ENCODE measurements around the gene ITPKA. TPM values are rescaled to one million over a fixed set of nuclear protein-coding genes. Genes with fewer than 3 reads are reported as not detected.
"Not testable (repeated sequence)": the region's sequence is repeated elsewhere in the genome, so short reads cannot be mapped to it uniquely, and the experiment has no call there.

Gene ITPKA
- 3.3 and 3.8 TPM in 2 replicates for total RNA-seq

DNA sequence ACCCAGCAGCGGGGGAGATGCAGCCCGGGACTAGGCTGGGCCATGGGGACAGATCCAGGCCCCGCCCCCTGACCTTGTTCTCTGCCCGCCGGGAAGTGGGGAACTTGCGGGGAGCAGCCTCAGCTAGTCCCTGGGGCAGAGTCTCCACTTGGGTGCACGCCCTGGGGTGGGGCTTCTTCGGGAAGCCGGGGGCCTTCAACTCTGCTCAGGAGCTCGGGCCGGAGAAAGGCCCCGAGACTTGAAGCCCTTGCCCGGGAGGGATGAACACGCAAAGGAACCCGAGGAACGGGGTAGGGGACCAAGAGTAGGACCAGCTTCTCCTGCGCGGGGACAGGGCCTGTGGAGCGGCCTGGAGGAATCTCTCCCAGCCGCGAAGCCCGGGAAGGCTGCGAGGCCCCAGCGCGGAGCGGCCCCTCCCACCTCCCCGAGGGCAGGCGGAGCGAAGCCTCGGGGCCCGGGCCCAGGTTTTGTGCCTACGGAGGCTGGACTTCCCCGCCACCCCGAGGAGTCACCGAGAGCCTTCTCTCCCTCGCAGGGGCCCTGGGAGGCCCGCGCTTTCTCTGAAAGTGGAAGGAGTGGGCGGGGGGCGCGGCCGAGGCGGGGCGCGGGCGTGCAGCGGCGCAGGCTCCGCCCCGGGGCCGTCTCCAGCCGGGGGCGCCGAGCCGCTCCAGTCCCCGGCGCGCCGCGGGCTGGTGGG lies at the start of gene ITPKA:
Gene ITPKA (plus strand): TSS at position 670 of the 697 bp plus-strand sequence. CDS start 54 bp downstream, outside the sequence.
- peak within 1 kb of the TSS; percentile 75 for H3K4me3 Mint-ChIP-seq
- intact Hi-C loops (cut with micrococcal nuclease): loop anchor here (1.0 to 5.0 kb wide), 7 partner anchors 9 to 1001 kb away; partner anchors contain the start of genes EHD4 and JMJD7
- peaks cover 30% of the 10 kb centered on the region for H3K27me3 Mint-ChIP-seq
- H3K9me3 Mint-ChIP-seq: peaks cover 4% of the 10 kb centered on the region
- peak within 1 kb of the TSS; percentile 84 for H3K27ac Mint-ChIP-seq
- peak; percentile 95 for DNase-seq
- H3K4me1 Mint-ChIP-seq: peaks cover 36% of the 10 kb centered on the region
- no peaks in the 10 kb centered on the region for H3K36me3 Mint-ChIP-seq (ENCODE audit: low read depth)

DNA sequence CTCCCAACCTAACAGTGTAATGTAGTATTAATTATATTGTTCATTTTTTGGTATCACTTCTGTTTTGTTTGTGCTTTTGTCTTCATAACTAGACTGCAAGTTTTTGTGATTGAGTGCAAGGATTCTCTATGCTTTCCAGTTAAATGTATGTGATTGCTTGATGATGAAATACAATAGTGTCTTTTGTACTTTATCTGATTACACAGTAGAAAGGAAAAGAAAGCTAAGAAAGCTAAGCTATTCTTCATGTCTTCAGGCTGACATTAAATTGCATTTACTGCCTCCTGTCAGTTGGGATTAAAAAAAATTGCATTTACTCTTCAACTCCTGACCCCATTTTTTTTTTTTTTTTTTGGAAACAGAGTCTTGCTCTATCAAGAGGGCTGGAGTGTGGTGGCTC lies 48.3 kb upstream of the ITPKA start:
- peaks cover 24% of the 10 kb centered on the region for H3K36me3 Mint-ChIP-seq (ENCODE audit: low read depth)
- H3K27ac Mint-ChIP-seq: no peak overlapping the region
- no peak for DNase-seq
- intact Hi-C loops (cut with micrococcal nuclease): no loop called here
- H3K27me3 Mint-ChIP-seq: no peaks in the 10 kb centered on the region
- no peak overlapping the region for H3K4me3 Mint-ChIP-seq
- peaks cover 13% of the 10 kb centered on the region for H3K4me1 Mint-ChIP-seq
- no peaks in the 10 kb centered on the region for H3K9me3 Mint-ChIP-seq

DNA sequence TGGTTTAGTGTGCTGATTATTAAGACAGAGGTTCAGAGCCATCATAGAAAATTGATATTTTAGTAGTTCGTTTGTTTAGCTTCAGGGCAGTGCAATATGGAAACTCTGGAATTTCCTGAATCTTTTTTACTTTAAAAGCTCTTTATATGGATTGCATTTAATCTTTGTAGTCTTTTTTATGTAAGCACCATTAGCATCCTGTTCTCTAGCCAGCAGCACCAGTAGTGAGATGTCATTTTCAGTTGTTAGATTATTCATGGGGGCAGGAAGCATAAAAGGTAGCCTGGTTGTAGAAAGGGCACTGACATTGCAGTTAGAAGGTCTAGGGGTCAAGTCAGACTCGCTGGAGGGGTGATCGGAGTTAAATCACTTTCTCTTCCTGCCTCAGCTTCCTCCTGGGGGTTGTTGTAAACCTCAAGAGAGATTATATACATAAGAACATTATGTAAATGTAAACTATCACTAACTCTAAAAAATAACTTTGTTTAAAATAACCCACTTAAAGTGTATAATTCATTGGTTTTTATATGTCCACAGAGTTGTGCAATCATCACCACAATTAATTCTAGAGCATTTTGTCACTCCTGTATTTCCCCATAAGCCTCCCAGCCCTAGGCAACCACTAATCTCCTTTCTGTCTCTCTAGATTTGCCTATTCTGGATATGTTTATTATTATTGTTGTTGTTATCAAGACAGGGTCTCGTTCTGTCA lies 31.4 kb upstream of the ITPKA start:
- peaks cover 3% of the 10 kb centered on the region for H3K4me1 Mint-ChIP-seq
- H3K9me3 Mint-ChIP-seq: no peaks in the 10 kb centered on the region
- H3K27ac Mint-ChIP-seq: no peak overlapping the region
- H3K27me3 Mint-ChIP-seq: no peaks in the 10 kb centered on the region
- no peak for DNase-seq
- intact Hi-C loops (cut with micrococcal nuclease): no loop called here
- H3K36me3 Mint-ChIP-seq (ENCODE audit: low read depth): peaks cover 40% of the 10 kb centered on the region
- H3K4me3 Mint-ChIP-seq: no peak overlapping the region

DNA sequence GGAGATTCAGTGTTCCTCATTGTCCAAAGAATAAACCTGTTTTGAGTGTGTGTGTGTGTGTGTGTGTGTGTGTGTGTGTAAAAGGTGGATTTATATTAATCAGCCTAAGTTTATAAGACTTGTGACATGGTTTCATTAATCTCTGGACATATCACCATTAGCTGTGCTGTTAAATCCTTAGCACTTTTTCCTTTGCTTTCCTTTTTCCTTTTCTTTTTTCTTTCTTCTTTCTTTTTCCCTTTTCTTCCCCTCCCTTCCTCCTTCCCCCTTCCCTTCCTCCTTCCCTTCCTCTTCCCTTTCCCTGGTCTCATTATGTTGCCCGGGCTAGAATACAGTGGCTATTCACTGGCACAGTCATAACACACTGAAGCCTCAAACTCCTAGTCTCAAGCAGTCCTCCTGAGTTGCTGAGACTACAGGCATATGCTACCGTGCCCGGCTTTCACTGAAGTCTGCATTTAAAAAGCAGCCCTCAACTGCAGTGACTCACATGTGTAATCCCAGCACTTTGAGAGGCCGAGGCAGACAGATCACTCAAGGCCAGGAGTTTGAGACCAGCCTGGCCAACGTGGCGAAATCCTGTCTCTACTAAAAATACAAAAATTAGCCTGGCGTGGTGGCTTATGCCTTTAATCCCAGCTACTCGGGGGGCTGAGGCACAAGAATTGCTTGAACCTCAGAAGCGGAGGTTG lies 28.6 kb upstream of the ITPKA start:
- H3K4me3 Mint-ChIP-seq: no peak overlapping the region
- peaks cover 6% of the 10 kb centered on the region for H3K4me1 Mint-ChIP-seq
- no peak for DNase-seq
- H3K27ac Mint-ChIP-seq: no peak overlapping the region
- intact Hi-C loops (cut with micrococcal nuclease): loop anchor here (5.0 kb wide), 1 partner anchor 37 kb away; no protein-coding TSS in a partner anchor
- peaks cover 41% of the 10 kb centered on the region for H3K36me3 Mint-ChIP-seq (ENCODE audit: low read depth)
- H3K27me3 Mint-ChIP-seq: no peaks in the 10 kb centered on the region
- H3K9me3 Mint-ChIP-seq: no peaks in the 10 kb centered on the region

DNA sequence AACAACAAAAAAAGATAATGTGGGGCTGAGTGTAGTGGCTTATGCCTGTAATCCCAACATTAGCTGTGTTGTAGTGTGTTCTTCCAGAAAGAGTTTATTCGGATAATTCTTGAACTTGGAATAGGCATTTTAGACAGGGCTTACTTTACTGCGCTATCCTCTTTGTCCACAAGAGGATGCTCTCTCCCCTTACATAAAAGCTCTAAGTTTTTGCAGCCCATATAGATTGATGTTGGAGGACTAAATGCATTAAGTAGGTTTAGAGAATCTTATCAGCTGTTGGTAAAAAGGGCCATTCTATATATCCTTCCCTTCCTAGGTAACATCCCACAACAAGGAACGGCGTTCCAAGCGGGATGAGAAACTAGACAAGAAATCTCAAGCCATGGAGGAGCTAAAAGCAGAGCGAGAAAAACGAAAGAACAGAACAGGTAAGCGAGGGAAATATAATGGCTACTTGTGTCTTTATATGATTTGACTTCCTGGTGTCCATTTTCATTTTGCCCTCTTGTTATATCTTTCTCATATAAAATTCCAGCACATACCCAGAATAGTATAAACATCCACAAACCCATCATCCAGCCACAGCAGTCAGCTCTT lies 27.8 kb upstream of the ITPKA start:
- no peak overlapping the region for H3K27ac Mint-ChIP-seq
- H3K4me3 Mint-ChIP-seq: no peak overlapping the region
- peak; percentile 83 for DNase-seq
- peaks cover 46% of the 10 kb centered on the region for H3K36me3 Mint-ChIP-seq (ENCODE audit: low read depth)
- no peaks in the 10 kb centered on the region for H3K27me3 Mint-ChIP-seq
- no peaks in the 10 kb centered on the region for H3K9me3 Mint-ChIP-seq
- intact Hi-C loops (cut with micrococcal nuclease): loop anchor here (1.0 to 5.0 kb wide), 2 partner anchors 36 to 345 kb away; no protein-coding TSS in a partner anchor
- peaks cover 6% of the 10 kb centered on the region for H3K4me1 Mint-ChIP-seq

DNA sequence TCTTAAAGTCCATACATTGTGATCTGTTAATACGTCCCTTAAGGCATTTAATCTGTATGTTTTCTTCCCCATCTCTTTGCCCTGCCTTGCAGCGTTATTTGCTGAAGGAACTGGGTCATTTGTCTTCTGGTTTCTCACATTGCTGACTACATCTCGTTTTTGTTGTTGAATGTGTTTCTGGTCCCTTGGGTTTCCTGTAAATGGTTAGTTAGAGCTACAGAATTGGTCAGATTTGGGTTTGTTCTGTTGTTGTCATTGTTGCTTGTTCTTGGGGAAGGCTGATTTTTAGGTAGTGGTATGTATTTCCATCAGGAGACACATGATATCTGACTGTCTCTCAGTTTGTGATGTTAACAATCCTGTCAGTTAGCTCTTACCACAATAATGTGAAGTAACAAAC lies 27.0 kb upstream of the ITPKA start:
- intact Hi-C loops (cut with micrococcal nuclease): loop anchor here (1.0 to 5.0 kb wide), 2 partner anchors 36 to 345 kb away; no protein-coding TSS in a partner anchor
- H3K27me3 Mint-ChIP-seq: no peaks in the 10 kb centered on the region
- H3K27ac Mint-ChIP-seq: no peak overlapping the region
- H3K36me3 Mint-ChIP-seq (ENCODE audit: low read depth): peaks cover 52% of the 10 kb centered on the region
- no peak overlapping the region for H3K4me3 Mint-ChIP-seq
- DNase-seq: no peak
- H3K9me3 Mint-ChIP-seq: no peaks in the 10 kb centered on the region
- H3K4me1 Mint-ChIP-seq: peaks cover 6% of the 10 kb centered on the region

DNA sequence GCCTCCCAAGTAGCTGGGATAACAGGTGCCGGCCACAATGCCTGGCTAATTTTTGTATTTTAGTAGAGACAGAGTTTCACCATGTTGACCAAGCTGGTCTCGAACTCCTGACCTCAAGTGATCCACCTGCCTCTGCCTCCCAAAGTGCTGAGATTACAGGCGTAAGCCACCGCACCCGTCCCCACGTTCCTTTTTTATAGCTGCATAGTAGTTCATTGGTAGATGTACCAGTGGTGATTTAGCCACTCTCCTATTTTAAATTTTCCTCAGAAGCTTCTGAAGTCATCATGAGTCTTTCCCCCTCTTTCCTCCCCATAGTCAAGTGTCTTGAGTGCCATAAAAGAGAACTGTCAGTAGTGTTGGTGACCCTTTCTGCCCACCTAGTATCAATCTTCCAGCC lies 24.0 kb upstream of the ITPKA start:
- not testable (repeated sequence) for H3K27me3 Mint-ChIP-seq, H3K4me1 Mint-ChIP-seq, DNase-seq, H3K4me3 Mint-ChIP-seq, H3K9me3 Mint-ChIP-seq
- H3K27ac Mint-ChIP-seq: peak overlapping the region; percentile 37
- intact Hi-C loops (cut with micrococcal nuclease): loop anchor here (5.0 kb wide), 1 partner anchor 33 kb away; no protein-coding TSS in a partner anchor
- peaks cover 55% of the 10 kb centered on the region for H3K36me3 Mint-ChIP-seq (ENCODE audit: low read depth)

DNA sequence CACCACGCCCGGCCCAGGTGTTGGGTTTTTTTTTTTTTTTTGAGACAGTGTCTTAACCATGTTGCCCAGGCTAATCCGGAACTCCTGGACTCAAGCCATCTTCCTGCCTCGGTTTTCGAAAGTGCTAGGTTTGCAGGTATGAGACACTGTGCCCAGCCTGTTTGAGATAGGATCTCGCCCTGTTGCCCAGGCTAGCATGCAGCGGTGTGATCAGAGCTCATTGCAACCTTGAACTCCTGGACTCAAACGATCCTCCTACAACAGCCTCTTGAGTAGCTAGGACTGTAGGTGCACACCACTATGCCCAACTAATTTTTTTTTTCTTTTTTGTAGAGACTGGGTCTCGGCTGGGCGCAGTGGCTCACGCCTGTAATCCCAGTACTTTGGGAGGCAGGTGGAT lies 20.3 kb upstream of the ITPKA start:
- intact Hi-C loops (cut with micrococcal nuclease): no loop called here
- H3K9me3 Mint-ChIP-seq: no peaks in the 10 kb centered on the region
- no peak overlapping the region for H3K27ac Mint-ChIP-seq
- peaks cover 63% of the 10 kb centered on the region for H3K36me3 Mint-ChIP-seq (ENCODE audit: low read depth)
- H3K27me3 Mint-ChIP-seq: no peaks in the 10 kb centered on the region
- H3K4me1 Mint-ChIP-seq: peaks cover 13% of the 10 kb centered on the region
- DNase-seq: no peak
- H3K4me3 Mint-ChIP-seq: no peak overlapping the region

DNA sequence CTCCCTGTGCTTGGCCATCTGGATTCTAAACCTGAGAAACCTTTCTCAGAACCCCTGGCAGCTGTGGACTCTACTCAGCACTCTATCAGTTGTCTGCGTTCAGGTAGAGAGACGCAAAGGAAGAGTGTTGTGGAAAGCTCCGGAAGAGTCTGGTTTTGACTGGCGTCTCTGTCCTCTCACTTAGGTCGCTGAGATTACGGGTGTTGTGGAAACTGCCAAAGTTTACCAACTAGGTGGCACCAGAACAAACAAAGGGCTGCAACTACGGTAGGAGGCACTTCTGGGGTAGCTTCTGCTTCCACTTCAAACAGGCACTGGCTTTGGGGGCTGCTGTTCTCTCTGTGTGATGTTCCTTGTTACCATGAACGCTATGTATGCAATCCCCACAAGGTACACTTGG lies 19.2 kb upstream of the ITPKA start:
- intact Hi-C loops (cut with micrococcal nuclease): no loop called here
- H3K27ac Mint-ChIP-seq: no peak overlapping the region
- peaks cover 66% of the 10 kb centered on the region for H3K36me3 Mint-ChIP-seq (ENCODE audit: low read depth)

DNA sequence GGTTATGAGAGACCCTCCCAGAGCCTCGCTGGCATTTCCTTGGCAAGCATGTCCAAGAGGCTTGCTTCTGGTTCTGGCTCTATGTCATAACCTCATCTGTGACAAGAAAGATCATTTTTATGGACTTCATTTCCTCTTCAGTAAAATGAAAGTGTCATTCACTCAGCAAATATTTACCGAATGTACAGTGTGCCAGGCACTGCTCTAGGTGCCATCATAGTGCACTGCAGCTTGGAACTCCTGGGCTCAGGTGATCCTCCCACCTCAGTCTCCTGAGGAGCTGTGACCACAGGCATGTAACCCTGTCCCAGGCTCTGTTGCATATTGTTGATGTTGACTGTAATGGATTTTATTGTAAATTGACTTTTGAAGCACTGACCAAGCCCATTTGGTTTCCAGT lies 18.7 kb upstream of the ITPKA start:
- no peak for DNase-seq
- Mint-ChIP-seq H3K4me3 (no peak overlapping the region), H3K9me3 (no peaks in the 10 kb centered on the region), H3K27ac (no peak overlapping the region), H3K27me3 (no peaks in the 10 kb centered on the region), H3K36me3 (ENCODE audit: low read depth) (peaks cover 64% of the 10 kb centered on the region), H3K4me1 (peaks cover 10% of the 10 kb centered on the region)
- intact Hi-C loops (cut with micrococcal nuclease): no loop called here

More for the DNA sequence above, 19.2 kb upstream of the ITPKA start:
- no peak overlapping the region for H3K4me3 Mint-ChIP-seq
- H3K9me3 Mint-ChIP-seq: no peaks in the 10 kb centered on the region
- DNase-seq: no peak
- peaks cover 12% of the 10 kb centered on the region for H3K4me1 Mint-ChIP-seq
- no peaks in the 10 kb centered on the region for H3K27me3 Mint-ChIP-seq

DNA sequence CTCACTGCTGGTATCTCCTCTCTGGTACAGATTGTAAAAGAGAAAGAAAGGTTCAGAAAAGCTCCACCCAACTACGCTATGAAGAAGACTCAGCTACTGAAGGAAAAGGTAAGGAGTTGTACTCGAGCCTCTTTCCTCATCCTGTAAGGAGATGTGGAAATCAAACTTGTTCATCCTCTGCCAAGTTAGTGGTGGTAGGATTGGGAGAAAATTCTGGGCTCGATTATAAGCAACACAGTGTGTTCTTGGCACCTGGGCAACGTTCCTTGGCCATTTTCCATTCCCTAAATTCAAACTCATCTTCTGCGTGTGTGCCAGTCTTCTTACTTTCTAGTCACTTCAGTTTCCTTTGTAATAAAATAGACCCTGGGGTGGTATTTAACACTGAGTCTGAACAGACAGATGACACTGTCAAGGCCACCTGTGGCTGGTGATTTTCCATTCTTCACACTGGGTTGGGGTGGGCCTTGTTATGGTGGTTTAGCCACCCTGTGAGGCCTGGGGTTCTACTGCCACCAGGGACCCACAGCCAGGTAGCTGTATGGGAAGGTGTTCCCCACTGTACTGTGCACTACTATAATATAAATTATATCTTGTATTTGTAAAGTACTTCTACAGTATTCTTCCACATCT lies 17.1 kb upstream of the ITPKA start:
- no peaks in the 10 kb centered on the region for H3K9me3 Mint-ChIP-seq
- no peak overlapping the region for H3K4me3 Mint-ChIP-seq
- DNase-seq: no peak
- H3K36me3 Mint-ChIP-seq (ENCODE audit: low read depth): peaks cover 67% of the 10 kb centered on the region
- H3K27me3 Mint-ChIP-seq: no peaks in the 10 kb centered on the region
- intact Hi-C loops (cut with micrococcal nuclease): no loop called here
- no peak overlapping the region for H3K27ac Mint-ChIP-seq
- H3K4me1 Mint-ChIP-seq: peaks cover 10% of the 10 kb centered on the region

DNA sequence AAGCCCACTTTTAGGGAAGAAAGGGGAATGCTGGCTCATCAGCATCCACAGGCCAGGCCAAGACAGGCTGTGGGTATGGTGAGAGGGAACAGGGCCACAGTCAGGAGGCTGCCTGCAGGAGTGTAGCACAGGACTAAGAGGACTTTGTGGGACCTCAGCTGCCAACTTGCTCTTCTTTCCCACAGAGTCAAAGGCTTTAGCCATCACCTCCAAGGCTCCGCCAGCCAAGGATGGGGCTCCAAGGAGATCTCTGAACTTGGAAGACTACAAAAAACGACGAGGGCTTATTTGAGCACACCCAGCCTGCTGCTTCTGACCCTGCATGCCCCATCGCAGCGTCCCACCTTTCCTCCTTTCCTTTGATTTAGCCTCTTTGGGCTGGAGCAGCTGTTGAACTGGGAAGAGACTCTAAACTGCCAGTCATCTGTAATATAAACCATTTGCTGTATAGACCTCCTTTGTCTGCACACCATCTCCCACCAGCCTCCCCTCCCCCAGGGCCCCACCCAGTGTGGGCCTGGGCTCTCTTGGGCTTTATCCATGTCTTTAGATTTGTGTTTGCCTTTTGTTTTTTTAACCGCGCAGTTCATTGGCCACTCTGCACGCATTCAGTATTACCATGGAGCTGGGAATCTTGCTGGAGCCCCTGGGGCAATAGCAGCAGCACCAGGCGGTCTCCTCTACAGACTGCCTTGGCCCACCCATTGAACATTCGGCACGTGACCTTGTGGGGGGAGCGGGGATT lies 13.1 kb upstream of the ITPKA start:
- peaks cover 24% of the 10 kb centered on the region for H3K4me1 Mint-ChIP-seq
- no peaks in the 10 kb centered on the region for H3K9me3 Mint-ChIP-seq
- DNase-seq: no peak
- no peaks in the 10 kb centered on the region for H3K27me3 Mint-ChIP-seq
- H3K4me3 Mint-ChIP-seq: no peak overlapping the region
- H3K27ac Mint-ChIP-seq: no peak overlapping the region
- intact Hi-C loops (cut with micrococcal nuclease): loop anchor here (10.0 kb wide), 1 partner anchor 214 kb away; no protein-coding TSS in a partner anchor
- H3K36me3 Mint-ChIP-seq (ENCODE audit: low read depth): peaks cover 58% of the 10 kb centered on the region

All from activated CD4-positive, alpha-beta T cell treated with anti-CD3 and anti-CD28 coated beads, Interleukin-2, amount 10 ng/mL, durations not matched to agents 24 days and 14 days (primary cell).